MM.1S (cell line): ENCODE data around the gene ADRA2B.
"Not testable (repeated sequence)": the region's sequence is repeated elsewhere in the genome, so short reads cannot be mapped to it uniquely, and the experiment has no call there.

Source experiments
- DNase-seq: peaks from one replicate; pipeline ENCODE4 v3.0.0-alpha.2; 2015
- H2AFZ ChIP-seq: fragments of 300-600 bp; sonication (generic); 2 replicates; pipeline ENCODE4 v1.6.0; 2016; ENCODE audit warnings: antibody characterized with exemption, low read length
- H3F3A ChIP-seq: fragments of 300-600 bp; sonication (generic); 2 replicates; pipeline ENCODE4 v1.6.1; 2016; ENCODE audit warnings: mild to moderate bottlenecking, antibody characterized with exemption, low read length, moderate library complexity, mixed read lengths; ENCODE audit not compliant: insufficient read depth
- H3K27ac ChIP-seq: fragments of 300-600 bp; sonication (generic); 2 replicates; pipeline ENCODE4 v1.5.1; 2016; ENCODE audit warnings: mild to moderate bottlenecking, low read length
- H3K27me3 ChIP-seq: fragments of 300-600 bp; sonication (generic); replicated peaks from 2 replicates; pipeline ENCODE4 v1.6.0; 2016; ENCODE audit warnings: low read length; ENCODE audit not compliant: insufficient read depth
- H3K36me3 ChIP-seq: fragments of 300-600 bp; sonication (generic); replicated peaks from 2 replicates; pipeline ENCODE4 v1.6.1; 2016; ENCODE audit warnings: mild to moderate bottlenecking, low read length, mixed read lengths; ENCODE audit not compliant: insufficient read depth
- H3K4me1 ChIP-seq: fragments of 300-600 bp; sonication (generic); 2 replicates; pipeline ENCODE4 v1.6.1; 2016; ENCODE audit warnings: low read length, mixed read lengths
- H3K4me2 ChIP-seq: fragments of 300-600 bp; sonication (generic); 2 replicates; pipeline ENCODE4 v1.6.0; 2016; ENCODE audit warnings: low read depth, low read length
- H3K4me3 ChIP-seq: fragments of 300-600 bp; sonication (generic); 2 replicates; pipeline ENCODE4 v1.5.1; 2016; ENCODE audit warnings: low read length, mixed read lengths
- H3K79me2 ChIP-seq: fragments of 300-600 bp; sonication (generic); 2 replicates; pipeline ENCODE4 v1.6.1; 2016; ENCODE audit warnings: mixed run types, low read length, mixed read lengths
- H3K9ac ChIP-seq: fragments of 300-600 bp; sonication (generic); 2 replicates; pipeline ENCODE4 v1.6.1; 2016; ENCODE audit warnings: low read length, mixed read lengths
- H3K9me2 ChIP-seq: fragments of 300-600 bp; sonication (generic); replicated peaks from 2 replicates; pipeline ENCODE4 v1.6.1; 2016; ENCODE audit warnings: mild to moderate bottlenecking, low read length, mixed read lengths; ENCODE audit not compliant: insufficient read depth
- H3K9me3 ChIP-seq: fragments of 300-600 bp; sonication (generic); replicated peaks from 2 replicates; pipeline ENCODE4 v1.6.1; 2016; ENCODE audit warnings: mild to moderate bottlenecking, low read length, mixed read lengths; ENCODE audit not compliant: insufficient read depth
- H4K20me1 ChIP-seq: fragments of 300-600 bp; sonication (generic); 2 replicates; pipeline ENCODE4 v1.6.1; 2016; ENCODE audit warnings: mild to moderate bottlenecking, low read length, moderate library complexity, mixed read lengths; ENCODE audit not compliant: insufficient read depth
- CTCF ChIP-seq: fragments of 300-600 bp; sonication (generic); IDR thresholded peaks from 2 replicates; pipeline ENCODE4 v1.5.1; 2016; ENCODE audit warnings: antibody characterized with exemption, low read length, mixed read lengths
- EZH2 ChIP-seq: fragments of 300-600 bp; sonication (generic); optimal IDR thresholded peaks from 2 replicates; pipeline ENCODE3; 2017; ENCODE audit warnings: low read depth, mild to moderate bottlenecking, antibody characterized with exemption, low read length, mixed read lengths
- EZH2phosphoT487 ChIP-seq: fragments of 300-600 bp; sonication (generic); IDR thresholded peaks from 2 replicates; pipeline ENCODE4 v1.6.1; 2018; ENCODE audit warnings: antibody characterized with exemption, low read length

Gene ADRA2B

GRCh38 chr2:96073170-96073775 lies 43.1 kb downstream of the ADRA2B start:
- no peaks in the 10 kb centered on the region for H3K9me2 ChIP-seq
- H3K27me3 ChIP-seq: 0 out of 2 replicates have a peak, but pooled peaks cover 4% of the 10 kb centered on the region
- H3K9me3 ChIP-seq: no peaks in the 10 kb centered on the region
- DNase-seq: no peak
- no peaks in the 10 kb centered on the region for H3K4me1 ChIP-seq
- H3K9ac ChIP-seq: no peak overlapping the region
- H3K79me2 ChIP-seq: no peaks in the 10 kb centered on the region
- H3K36me3 ChIP-seq: no peaks in the 10 kb centered on the region
- no peaks in the 10 kb centered on the region for H4K20me1 ChIP-seq
- no peak overlapping the region for H3K27ac ChIP-seq
- H2AFZ ChIP-seq: no peak overlapping the region
- TF ChIP-seq EZH2 (no peak), CTCF (no peak), EZH2phosphoT487 (no peak)
- H3K4me3 ChIP-seq: no peak overlapping the region
- no peak overlapping the region for H3K4me2 ChIP-seq
- H3F3A ChIP-seq: no peaks in the 10 kb centered on the region

- H3K9ac ChIP-seq: no peak overlapping the region
These were observed 43.6 kb downstream of the ADRA2B start for GRCh38 chr2:96072746-96073145.

GRCh38 chr2:96071977-96072491 lies 44.3 kb downstream of the ADRA2B start:
- H3K27me3 ChIP-seq, H3K27ac ChIP-seq, H3K36me3 ChIP-seq, H3F3A ChIP-seq, H3K4me3 ChIP-seq, DNase-seq, H3K9me3 ChIP-seq, H3K4me1 ChIP-seq, H4K20me1 ChIP-seq, H3K9ac ChIP-seq, H2AFZ ChIP-seq, H3K4me2 ChIP-seq, H3K9me2 ChIP-seq, H3K79me2 ChIP-seq: not testable (repeated sequence)

More at GRCh38 chr2:96072746-96073145, 43.6 kb downstream of the ADRA2B start:
- Histone ChIP-seq H4K20me1 (no peaks in the 10 kb centered on the region), H3K4me3 (no peak overlapping the region), H3K4me2 (no peak overlapping the region), H3K36me3 (no peaks in the 10 kb centered on the region), H3K4me1 (no peaks in the 10 kb centered on the region), H3K79me2 (no peaks in the 10 kb centered on the region), H3K27me3 (0 out of 2 replicates have a peak, but pooled peaks cover 4% of the 10 kb centered on the region), H2AFZ (no peak overlapping the region), H3F3A (no peaks in the 10 kb centered on the region), H3K9me3 (no peaks in the 10 kb centered on the region), H3K9me2 (no peaks in the 10 kb centered on the region), H3K27ac (no peak overlapping the region)
- DNase-seq: no peak
- TF ChIP-seq EZH2: no peak
- no peak for TF ChIP-seq EZH2phosphoT487
- no peak for TF ChIP-seq CTCF

GRCh38 chr2:96071087-96071976 lies 45.0 kb downstream of the ADRA2B start:
- not testable (repeated sequence) for H3K4me2 ChIP-seq, H3K9me2 ChIP-seq, H3K4me3 ChIP-seq, H2AFZ ChIP-seq, H3K4me1 ChIP-seq, H3K27me3 ChIP-seq, H3K79me2 ChIP-seq, DNase-seq, H3F3A ChIP-seq, H3K27ac ChIP-seq, H4K20me1 ChIP-seq, H3K9ac ChIP-seq, H3K36me3 ChIP-seq, H3K9me3 ChIP-seq

- H3K36me3 ChIP-seq, H3K9ac ChIP-seq, H3K4me3 ChIP-seq, H3K79me2 ChIP-seq, H4K20me1 ChIP-seq, DNase-seq, H3K27ac ChIP-seq, H3F3A ChIP-seq, H2AFZ ChIP-seq, H3K9me2 ChIP-seq, H3K4me1 ChIP-seq, H3K4me2 ChIP-seq, H3K27me3 ChIP-seq, H3K9me3 ChIP-seq: not testable (repeated sequence)
These were observed 46.0 kb downstream of the ADRA2B start for GRCh38 chr2:96070351-96070750.

GRCh38 chr2:96069878-96070277 lies 46.5 kb downstream of the ADRA2B start:
- H3K9ac ChIP-seq, H3F3A ChIP-seq: not testable (repeated sequence)

More at GRCh38 chr2:96069878-96070277, 46.5 kb downstream of the ADRA2B start:
- not testable (repeated sequence) for H2AFZ ChIP-seq, DNase-seq, H3K4me2 ChIP-seq, H3K27me3 ChIP-seq, H3K36me3 ChIP-seq, H3K4me1 ChIP-seq, H3K27ac ChIP-seq, H3K79me2 ChIP-seq, H3K9me3 ChIP-seq, H3K9me2 ChIP-seq, H3K4me3 ChIP-seq, H4K20me1 ChIP-seq
